GM12891 (cell line): ENCODE data around the gene KHDRBS2.

Experiments
- DNase-seq: peaks from one replicate; pipeline ENCODE4 v3.0.0; 2011; ENCODE audit warnings: low spot score; ENCODE audit not compliant: insufficient read length
- FAIRE-seq: peaks from 2 replicates; lab custom pipeline; 2011; peaks lifted over from hg19 to GRCh38; lab: Jason Lieb, UNC
- PAX5 ChIP-seq: IDR thresholded peaks from 2 replicates; pipeline ENCODE4 v1.6.1; 2011; ENCODE audit warnings: low read length, moderate library complexity, mild to moderate bottlenecking; ENCODE audit not compliant: insufficient read depth, severe bottlenecking
- POLR2A ChIP-seq: IDR thresholded peaks from 2 replicates; pipeline ENCODE4 v1.6.1; 2011; ENCODE audit warnings: low read depth, low read length, control low read depth
- POLR2AphosphoS5 ChIP-seq: IDR thresholded peaks from 2 replicates; pipeline ENCODE4 v1.6.1; 2011; ENCODE audit warnings: low read depth, low read length, control low read depth
- POU2F2 ChIP-seq: IDR thresholded peaks from 2 replicates; pipeline ENCODE4 v1.6.1; 2011; ENCODE audit warnings: low read depth, mild to moderate bottlenecking, control low read depth, low read length, moderate library complexity
- SPI1 ChIP-seq: IDR thresholded peaks from 2 replicates; pipeline ENCODE4 v1.6.1; 2011; ENCODE audit warnings: low read depth, low read length, control low read depth
- TAF1 ChIP-seq: IDR thresholded peaks from 2 replicates; pipeline ENCODE4 v1.6.1; 2011; ENCODE audit warnings: low read depth, low read length, control low read depth

The KHDRBS2 gene

DNA sequence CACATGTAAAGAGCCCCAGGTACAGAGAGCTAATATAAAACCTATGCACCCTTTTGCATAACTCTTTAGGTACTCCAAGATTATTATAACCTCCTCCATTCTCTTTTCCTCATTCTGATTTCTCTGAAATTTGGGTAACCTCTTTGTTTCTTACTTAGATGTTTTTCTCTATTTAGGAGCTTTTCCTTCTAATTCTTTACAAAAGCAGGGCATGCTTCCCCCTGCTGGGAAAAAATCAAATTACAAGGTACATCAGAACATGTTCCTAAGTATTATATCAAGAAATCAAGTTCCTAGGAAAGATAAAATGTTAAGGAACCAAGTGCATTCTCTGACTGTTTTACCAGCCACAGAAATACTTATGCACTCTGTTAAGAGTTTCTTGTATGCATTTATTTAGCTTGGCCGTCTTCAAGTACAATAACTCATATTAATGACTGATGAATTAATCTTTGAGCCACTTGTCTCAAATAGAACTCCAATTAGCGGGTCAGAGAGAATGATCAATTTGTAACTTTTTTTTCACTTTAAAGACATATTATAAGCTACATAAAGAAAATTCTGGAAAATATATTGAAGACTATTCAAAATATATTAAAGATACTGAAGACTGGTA lies 2.1 kb downstream of the KHDRBS2 start:
- no peak for DNase-seq
- FAIRE-seq: no peak
- TF ChIP-seq POLR2A (no peak), PAX5 (no peak), POLR2AphosphoS5 (no peak), SPI1 (no peak), POU2F2 (no peak), TAF1 (no peak)

DNA sequence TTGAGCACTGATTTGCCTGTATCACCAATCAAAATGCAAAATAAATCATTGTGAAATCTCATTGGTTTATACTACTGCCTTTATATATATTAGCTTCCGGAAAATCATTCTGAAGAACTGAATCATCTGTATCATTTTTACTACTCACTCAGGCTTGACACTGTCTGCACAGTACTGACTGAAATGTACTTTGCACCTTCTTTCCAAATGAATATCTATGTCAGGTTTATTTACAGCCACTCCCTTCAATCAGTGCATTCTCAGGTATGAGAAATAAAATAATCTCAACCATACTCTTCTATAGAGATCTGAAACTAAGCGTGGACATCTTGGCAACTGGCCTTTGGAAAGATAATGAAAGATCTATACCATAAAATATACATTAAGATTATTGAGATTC lies 2.7 kb downstream of the KHDRBS2 start:
- no peak for FAIRE-seq
- TF ChIP-seq PAX5 (no peak), POLR2A (no peak), SPI1 (no peak), TAF1 (no peak), POU2F2 (no peak), POLR2AphosphoS5 (no peak)
- DNase-seq: no peak

DNA sequence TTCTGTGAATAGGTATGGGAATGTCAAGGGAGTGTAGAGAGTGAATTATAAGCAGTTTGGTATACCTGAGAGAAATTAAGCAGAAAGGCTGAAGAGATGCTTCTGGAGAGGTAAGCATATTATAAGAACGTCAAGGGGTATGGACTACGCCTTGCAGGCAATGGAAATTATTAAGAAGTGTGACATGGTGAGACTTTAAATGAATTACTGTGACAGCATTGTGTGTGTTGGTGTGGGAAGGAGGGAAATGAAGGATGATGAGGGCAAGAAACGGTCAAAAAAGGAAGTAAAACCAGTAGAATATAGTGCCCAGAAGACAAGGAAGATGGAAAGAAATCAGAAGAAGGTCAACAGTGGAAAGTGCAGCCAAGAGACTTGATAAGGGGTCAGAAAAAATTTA lies 5.9 kb downstream of the KHDRBS2 start:
- no peak for TF ChIP-seq POU2F2
- no peak for TF ChIP-seq POLR2A
- no peak for TF ChIP-seq SPI1
- TF ChIP-seq TAF1: no peak
- TF ChIP-seq POLR2AphosphoS5: no peak
- TF ChIP-seq PAX5: no peak
- DNase-seq (no peak), FAIRE-seq (no peak)

DNA sequence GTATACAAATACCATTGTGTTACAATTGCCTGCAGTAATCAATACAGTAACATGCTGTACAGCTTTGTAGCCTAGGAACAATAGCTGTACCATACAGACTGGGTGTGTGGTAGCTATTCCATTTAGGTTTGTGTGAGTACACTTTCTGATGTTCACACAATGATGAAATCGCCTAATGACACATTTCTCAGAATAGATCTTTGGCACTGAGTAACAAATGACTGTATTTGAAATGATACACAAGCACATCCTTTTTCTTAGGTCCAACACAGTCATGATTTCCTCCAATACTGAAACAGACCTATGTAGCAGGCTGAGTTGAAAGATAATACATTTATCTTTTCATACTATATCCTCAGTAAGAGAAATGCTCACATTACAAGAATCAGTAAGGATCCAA lies 13.9 kb downstream of the KHDRBS2 start:
- FAIRE-seq (no peak), DNase-seq (no peak)

DNA sequence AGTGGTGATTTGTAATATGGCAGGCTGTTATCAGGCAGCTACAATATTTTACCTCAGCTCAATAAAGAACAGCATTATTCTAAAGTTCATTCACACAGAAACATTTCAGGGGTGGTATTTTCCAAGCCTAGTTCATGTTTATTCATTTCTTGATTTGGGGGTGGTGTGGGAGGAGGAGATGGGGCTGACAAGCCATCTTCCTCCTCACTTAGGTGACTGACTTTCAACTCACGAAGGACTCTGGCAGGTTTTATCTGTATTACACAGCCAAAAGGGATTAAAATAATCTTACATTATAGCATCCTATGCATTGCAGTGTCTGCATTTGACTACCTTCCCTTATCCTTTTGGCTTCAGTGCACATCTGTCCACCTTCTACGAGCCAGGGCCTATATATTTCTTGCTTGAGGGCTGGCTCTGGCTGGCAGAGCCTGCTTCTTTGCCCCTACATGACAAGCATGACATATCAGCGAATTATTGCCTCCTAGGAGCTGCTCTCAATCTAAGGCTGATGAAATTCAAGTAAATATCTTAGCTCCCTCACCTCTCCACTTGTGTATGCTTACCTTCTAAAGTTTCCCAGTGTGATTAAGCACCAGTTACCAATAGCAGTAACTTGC lies 20.0 kb downstream of the KHDRBS2 start:
- TF ChIP-seq TAF1: no peak
- no peak for TF ChIP-seq POU2F2
- no peak for TF ChIP-seq PAX5
- no peak for FAIRE-seq
- no peak for DNase-seq

More for the DNA sequence above, 13.9 kb downstream of the KHDRBS2 start:
- no peak for TF ChIP-seq PAX5
- TF ChIP-seq SPI1: no peak
- TF ChIP-seq POLR2AphosphoS5: no peak
- no peak for TF ChIP-seq POU2F2
- no peak for TF ChIP-seq TAF1
- TF ChIP-seq POLR2A: no peak

DNA sequence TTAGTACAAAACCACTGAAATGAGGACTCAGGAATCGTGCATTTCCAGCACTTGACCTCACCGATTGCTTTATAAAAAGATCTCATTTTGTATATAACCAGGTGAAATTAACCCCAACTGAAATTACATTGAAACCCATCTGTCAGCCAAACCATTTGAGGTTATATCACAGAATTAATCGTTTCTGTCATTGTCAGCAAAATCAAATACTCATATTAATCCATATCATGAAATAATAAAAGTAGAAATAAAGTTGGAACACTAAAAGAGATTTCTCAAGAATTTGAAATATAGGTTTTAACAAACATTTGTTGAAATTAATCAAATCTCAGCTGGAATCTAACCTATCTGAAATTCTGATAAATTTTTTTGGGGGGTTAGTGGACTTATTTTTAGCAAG lies 23.7 kb downstream of the KHDRBS2 start:
- no peak for TF ChIP-seq POU2F2
- no peak for TF ChIP-seq POLR2AphosphoS5
- no peak for TF ChIP-seq TAF1
- TF ChIP-seq PAX5: no peak
- no peak for TF ChIP-seq SPI1
- no peak for TF ChIP-seq POLR2A
- DNase-seq (no peak), FAIRE-seq (no peak)

DNA sequence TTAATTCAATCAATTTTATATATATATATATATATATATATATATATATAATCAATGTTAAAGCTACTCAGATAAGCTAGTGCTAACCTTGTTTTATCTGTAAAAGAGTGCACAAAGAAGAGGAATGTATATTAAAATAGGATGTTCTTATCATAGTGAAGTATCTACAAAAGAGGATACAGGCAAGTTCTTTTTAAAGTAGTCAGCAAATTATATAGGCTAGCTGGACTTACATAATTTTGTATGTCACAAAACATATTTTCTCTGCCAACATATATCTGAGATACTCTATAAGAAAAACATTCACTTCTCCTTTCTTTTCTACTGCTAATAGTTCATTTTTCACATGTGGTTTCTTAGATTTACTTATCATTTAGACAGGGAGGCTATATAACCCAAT lies 39.9 kb downstream of the KHDRBS2 start:
- no peak for DNase-seq
- FAIRE-seq: no peak
- no peak for TF ChIP-seq POLR2AphosphoS5
- no peak for TF ChIP-seq PAX5

DNA sequence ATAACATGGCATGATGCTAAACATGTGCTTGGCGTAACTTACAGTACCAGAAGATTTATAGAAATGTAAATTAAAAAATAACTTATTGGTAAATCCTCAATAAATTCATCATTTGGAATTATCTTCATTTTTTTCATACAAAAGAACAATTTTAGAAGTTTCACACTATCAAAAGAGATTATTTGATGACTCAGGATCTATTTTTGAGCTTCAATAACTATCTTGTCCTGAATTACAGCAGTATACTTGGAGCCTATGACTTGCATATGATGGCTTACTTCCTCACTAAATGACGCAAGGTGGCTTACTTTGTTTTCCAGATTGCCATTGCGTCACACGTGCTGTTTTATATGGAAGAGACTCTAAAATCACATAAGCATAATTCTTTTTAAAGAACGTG lies 49.2 kb downstream of the KHDRBS2 start:
- TF ChIP-seq POU2F2 (no peak), TAF1 (no peak), POLR2AphosphoS5 (no peak), POLR2A (no peak), PAX5 (no peak), SPI1 (no peak)
- FAIRE-seq: no peak
- DNase-seq: no peak

DNA sequence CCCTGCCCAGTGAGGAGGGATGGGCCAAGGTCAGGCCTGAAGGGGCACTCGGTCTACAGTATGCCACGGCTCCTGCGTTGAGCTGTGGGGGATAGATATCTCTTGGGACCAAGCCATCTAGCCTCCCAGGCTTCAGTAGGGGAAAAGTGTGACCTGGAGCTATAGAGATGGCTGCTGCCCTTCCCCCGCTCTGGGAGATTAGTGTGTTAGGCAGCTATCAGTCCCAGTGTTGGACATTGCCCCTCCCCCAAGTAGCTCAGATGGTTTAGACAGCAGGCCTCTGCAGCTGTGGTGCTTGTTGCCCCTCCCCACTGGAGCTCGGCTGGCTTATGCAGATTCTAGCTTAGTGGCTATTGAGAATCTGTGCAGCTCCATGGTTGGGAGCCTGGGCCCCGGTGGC lies 56.8 kb downstream of the KHDRBS2 start:
- TF ChIP-seq POLR2AphosphoS5 (no peak), PAX5 (no peak), TAF1 (no peak), SPI1 (no peak), POLR2A (no peak), POU2F2 (no peak)
- no peak for DNase-seq
- no peak for FAIRE-seq

DNA sequence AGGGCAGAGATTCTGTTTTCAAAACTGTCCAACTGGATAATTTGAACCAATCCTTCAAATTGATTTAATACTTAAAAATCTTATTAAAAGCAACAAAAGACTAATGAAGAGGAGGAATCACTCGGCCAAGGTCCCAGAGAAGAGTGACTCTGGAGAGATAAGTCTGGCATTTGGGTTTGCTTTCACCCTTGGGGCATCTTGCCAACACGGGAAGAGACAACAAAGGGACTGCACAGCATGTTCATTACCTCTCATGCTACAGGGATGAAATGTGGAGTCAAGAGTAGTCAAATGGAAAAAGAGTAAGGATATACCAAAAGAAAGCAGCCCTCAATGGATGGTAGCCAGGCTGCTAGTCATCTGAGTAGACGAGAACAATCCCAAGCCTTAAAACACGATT lies 68.2 kb downstream of the KHDRBS2 start:
- DNase-seq (no peak), FAIRE-seq (no peak)
- TF ChIP-seq TAF1 (no peak), SPI1 (no peak), POU2F2 (no peak), PAX5 (no peak), POLR2AphosphoS5 (no peak), POLR2A (no peak)
